SK-N-SH treated with all-trans-retinoic acid at 6 μM for 48 hours (cell line): ENCODE results near the gene ATOH8.
A peak's percentile ranks its signal among the peaks of the same experiment; 100 is the strongest.

Source experiments
- ATAC-seq: fragments of 200-7000 bp; cut with Tn5 transposase; 3 replicates; pipeline ENCODE4 v1.9.1; 2020; ENCODE audit warnings: mild to moderate bottlenecking, moderate library complexity
- ARNTL ChIP-seq: fragments of 450-650 bp; formaldehyde crosslinking; IDR thresholded peaks from 2 replicates; pipeline ENCODE4 v1.5.0; 2020; ENCODE audit warnings: low read depth, mild to moderate bottlenecking, moderate library complexity, borderline replicate concordance
- BACH2 ChIP-seq: fragments of 250-450 bp; sonication (Bioruptor Pico); IDR thresholded peaks from 2 replicates; pipeline ENCODE4 v1.9.0; 2021; ENCODE audit warnings: mild to moderate bottlenecking, borderline replicate concordance
- CSDC2 ChIP-seq: fragments of 250-450 bp; sonication (Bioruptor Pico); IDR thresholded peaks from 2 replicates; pipeline ENCODE4 v1.5.0; 2020; ENCODE audit warnings: mild to moderate bottlenecking, moderate library complexity
- ESRRG ChIP-seq: fragments of 250-450 bp; sonication (Bioruptor Pico); IDR thresholded peaks from 2 replicates; pipeline ENCODE4 v1.6.1; 2021; ENCODE audit warnings: mild to moderate bottlenecking
- GLIS3 ChIP-seq: fragments of 250-450 bp; sonication (Bioruptor Pico); IDR thresholded peaks from 2 replicates; pipeline ENCODE4 v1.5.0; 2020; ENCODE audit warnings: mild to moderate bottlenecking, moderate library complexity
- ISL1 ChIP-seq: fragments of 250-450 bp; sonication (Bioruptor Pico); IDR thresholded peaks from 2 replicates; pipeline ENCODE4 v2.1.2; 2022; ENCODE audit warnings: mild to moderate bottlenecking, moderate library complexity
- PPARA ChIP-seq: fragments of 250-450 bp; sonication (Bioruptor Pico); IDR thresholded peaks from 2 replicates; pipeline ENCODE4 v1.5.0; 2020; ENCODE audit warnings: mild to moderate bottlenecking, borderline replicate concordance
- SNAI2 ChIP-seq: fragments of 250-450 bp; sonication (Bioruptor Pico); IDR thresholded peaks from 2 replicates; pipeline ENCODE4 v1.5.0; 2020; ENCODE audit warnings: mild to moderate bottlenecking, moderate library complexity
- TCF4 ChIP-seq: fragments of 250-450 bp; sonication (Bioruptor Pico); IDR thresholded peaks from 2 replicates; pipeline ENCODE4 v1.8.0; 2021; ENCODE audit warnings: mild to moderate bottlenecking, moderate library complexity, borderline replicate concordance
- TOX ChIP-seq: fragments of 250-450 bp; sonication (Bioruptor Pico); IDR thresholded peaks from 2 replicates; pipeline ENCODE4 v1.8.0; 2021; ENCODE audit warnings: mild to moderate bottlenecking, moderate library complexity, borderline replicate concordance
- ZC3H10 ChIP-seq: fragments of 250-450 bp; sonication (Bioruptor Pico); IDR thresholded peaks from 2 replicates; pipeline ENCODE4 v1.5.1; 2021; ENCODE audit warnings: mild to moderate bottlenecking, moderate library complexity
- ZFP3 ChIP-seq: fragments of 250-450 bp; sonication (Bioruptor Pico); IDR thresholded peaks from 2 replicates; pipeline ENCODE4 v1.5.0; 2020; ENCODE audit warnings: mild to moderate bottlenecking, moderate library complexity
- ZFP30 ChIP-seq: fragments of 450-650 bp; formaldehyde crosslinking; IDR thresholded peaks from 2 replicates; pipeline ENCODE4 v1.5.0; 2022; ENCODE audit warnings: mild to moderate bottlenecking, moderate library complexity
- ZNF565 ChIP-seq: fragments of 450-650 bp; formaldehyde crosslinking; conservative IDR thresholded peaks from 2 replicates; pipeline ENCODE4 v1.5.0; 2020; ENCODE audit warnings: low read depth, mild to moderate bottlenecking, moderate library complexity
- ZNF70 ChIP-seq: fragments of 450-650 bp; formaldehyde crosslinking; IDR thresholded peaks from 2 replicates; pipeline ENCODE4 v1.5.0; 2020; ENCODE audit warnings: mild to moderate bottlenecking, moderate library complexity
- ZNF8 ChIP-seq: fragments of 450-650 bp; formaldehyde crosslinking; IDR thresholded peaks from 2 replicates; pipeline ENCODE4 v1.5.0; 2020; ENCODE audit warnings: mild to moderate bottlenecking, moderate library complexity
- TF ChIP-seq, protein P1 (sequence below): fragments of 250-450 bp; sonication (Bioruptor Pico); IDR thresholded peaks from 2 replicates; pipeline ENCODE4 v1.8.0; 2021; ENCODE audit warnings: low read depth, mild to moderate bottlenecking, moderate library complexity, borderline replicate concordance
- TF ChIP-seq, protein P2 (sequence below): fragments of 250-450 bp; sonication (Bioruptor Pico); IDR thresholded peaks from 2 replicates; pipeline ENCODE4 v1.8.0; 2020; ENCODE audit warnings: mild to moderate bottlenecking, moderate library complexity, borderline replicate concordance
- TF ChIP-seq, protein P3 (sequence below): fragments of 250-450 bp; sonication (Bioruptor Pico); IDR thresholded peaks from 2 replicates; pipeline ENCODE4 v1.5.1; 2020; ENCODE audit warnings: low read depth, mild to moderate bottlenecking, moderate library complexity
- TF ChIP-seq, protein P4 (sequence below): fragments of 250-450 bp; sonication (Bioruptor Pico); IDR thresholded peaks from 2 replicates; pipeline ENCODE4 v1.5.0; 2020; ENCODE audit warnings: mild to moderate bottlenecking, moderate library complexity
- TF ChIP-seq, protein P5 (sequence below): fragments of 250-450 bp; sonication (Bioruptor Pico); IDR thresholded peaks from 2 replicates; pipeline ENCODE4 v1.5.1; 2021; ENCODE audit warnings: mild to moderate bottlenecking, moderate library complexity

The ATOH8 gene

DNA sequence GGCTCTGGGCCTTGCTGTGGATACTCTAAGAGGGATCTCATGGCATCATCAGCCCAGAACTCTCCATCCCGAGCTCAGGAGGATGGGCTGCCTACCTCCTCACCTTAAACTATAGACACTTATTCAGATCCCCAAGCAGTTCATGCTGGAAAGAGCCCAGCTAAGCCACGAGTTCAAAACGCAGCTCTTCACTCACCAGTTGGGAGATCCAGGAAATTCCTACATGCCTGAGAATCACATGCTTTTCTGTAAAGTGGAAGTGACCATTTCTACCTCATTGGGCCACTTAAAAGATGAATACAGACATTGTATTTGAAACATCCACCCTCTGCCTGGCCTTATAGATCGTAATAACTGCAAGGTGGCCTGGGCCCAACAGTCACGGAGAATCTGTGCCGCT, 6.6 kb downstream of the ATOH8 start:
- ATAC-seq, result peak; percentile 22
- TF ChIP-seq GLIS3 (CRISPR knock-in tag) (no peak), TCF4 (CRISPR knock-in tag) (no peak), ZFP3 (CRISPR knock-in tag) (no peak), ARNTL (CRISPR knock-in tag) (no peak), ZNF70 (CRISPR knock-in tag) (no peak), ESRRG (CRISPR knock-in tag) (no peak), TOX (CRISPR knock-in tag) (no peak), ZC3H10 (CRISPR knock-in tag) (no peak)
- TF ChIP-seq, protein P1, sequence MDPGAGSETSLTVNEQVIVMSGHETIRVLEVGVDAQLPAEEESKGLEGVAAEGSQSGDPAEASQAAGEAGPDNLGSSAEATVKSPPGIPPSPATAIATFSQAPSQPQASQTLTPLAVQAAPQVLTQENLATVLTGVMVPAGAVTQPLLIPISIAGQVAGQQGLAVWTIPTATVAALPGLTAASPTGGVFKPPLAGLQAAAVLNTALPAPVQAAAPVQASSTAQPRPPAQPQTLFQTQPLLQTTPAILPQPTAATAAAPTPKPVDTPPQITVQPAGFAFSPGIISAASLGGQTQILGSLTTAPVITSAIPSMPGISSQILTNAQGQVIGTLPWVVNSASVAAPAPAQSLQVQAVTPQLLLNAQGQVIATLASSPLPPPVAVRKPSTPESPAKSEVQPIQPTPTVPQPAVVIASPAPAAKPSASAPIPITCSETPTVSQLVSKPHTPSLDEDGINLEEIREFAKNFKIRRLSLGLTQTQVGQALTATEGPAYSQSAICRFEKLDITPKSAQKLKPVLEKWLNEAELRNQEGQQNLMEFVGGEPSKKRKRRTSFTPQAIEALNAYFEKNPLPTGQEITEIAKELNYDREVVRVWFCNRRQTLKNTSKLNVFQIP (CRISPR knock-in tag), result no peak
- TF ChIP-seq, protein P2, sequence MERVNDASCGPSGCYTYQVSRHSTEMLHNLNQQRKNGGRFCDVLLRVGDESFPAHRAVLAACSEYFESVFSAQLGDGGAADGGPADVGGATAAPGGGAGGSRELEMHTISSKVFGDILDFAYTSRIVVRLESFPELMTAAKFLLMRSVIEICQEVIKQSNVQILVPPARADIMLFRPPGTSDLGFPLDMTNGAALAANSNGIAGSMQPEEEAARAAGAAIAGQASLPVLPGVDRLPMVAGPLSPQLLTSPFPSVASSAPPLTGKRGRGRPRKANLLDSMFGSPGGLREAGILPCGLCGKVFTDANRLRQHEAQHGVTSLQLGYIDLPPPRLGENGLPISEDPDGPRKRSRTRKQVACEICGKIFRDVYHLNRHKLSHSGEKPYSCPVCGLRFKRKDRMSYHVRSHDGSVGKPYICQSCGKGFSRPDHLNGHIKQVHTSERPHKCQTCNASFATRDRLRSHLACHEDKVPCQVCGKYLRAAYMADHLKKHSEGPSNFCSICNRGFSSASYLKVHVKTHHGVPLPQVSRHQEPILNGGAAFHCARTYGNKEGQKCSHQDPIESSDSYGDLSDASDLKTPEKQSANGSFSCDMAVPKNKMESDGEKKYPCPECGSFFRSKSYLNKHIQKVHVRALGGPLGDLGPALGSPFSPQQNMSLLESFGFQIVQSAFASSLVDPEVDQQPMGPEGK (CRISPR knock-in tag), result no peak

DNA sequence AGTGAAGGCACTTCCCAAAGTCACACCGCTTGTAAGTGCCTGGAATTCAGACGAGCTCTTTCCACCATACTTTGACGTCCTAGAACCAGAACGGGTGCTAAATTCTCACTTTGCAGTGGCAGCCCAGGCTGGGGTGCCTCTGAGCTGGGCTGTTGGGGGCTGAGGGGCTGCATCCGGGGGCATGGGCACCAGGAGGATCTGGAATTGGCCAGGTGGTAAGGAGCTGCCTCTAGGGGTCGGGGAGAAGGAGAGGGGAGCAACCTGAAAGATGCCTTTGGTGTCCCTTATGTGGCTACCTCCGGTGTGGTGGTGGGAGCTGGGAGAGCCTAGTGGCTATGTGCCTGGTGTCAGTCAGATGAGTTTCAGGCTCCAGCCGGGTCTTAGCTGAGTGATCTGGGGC, 7.1 kb downstream of the ATOH8 start:
- ATAC-seq, result no peak
- TF ChIP-seq, protein P3, sequence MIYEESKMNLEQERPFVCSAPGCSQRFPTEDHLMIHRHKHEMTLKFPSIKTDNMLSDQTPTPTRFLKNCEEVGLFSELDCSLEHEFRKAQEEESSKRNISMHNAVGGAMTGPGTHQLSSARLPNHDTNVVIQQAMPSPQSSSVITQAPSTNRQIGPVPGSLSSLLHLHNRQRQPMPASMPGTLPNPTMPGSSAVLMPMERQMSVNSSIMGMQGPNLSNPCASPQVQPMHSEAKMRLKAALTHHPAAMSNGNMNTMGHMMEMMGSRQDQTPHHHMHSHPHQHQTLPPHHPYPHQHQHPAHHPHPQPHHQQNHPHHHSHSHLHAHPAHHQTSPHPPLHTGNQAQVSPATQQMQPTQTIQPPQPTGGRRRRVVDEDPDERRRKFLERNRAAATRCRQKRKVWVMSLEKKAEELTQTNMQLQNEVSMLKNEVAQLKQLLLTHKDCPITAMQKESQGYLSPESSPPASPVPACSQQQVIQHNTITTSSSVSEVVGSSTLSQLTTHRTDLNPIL (CRISPR knock-in tag), result no peak
- TF ChIP-seq BACH2 (CRISPR knock-in tag) (no peak), ISL1 (no peak), TCF4 (CRISPR knock-in tag) (no peak), ZNF565 (CRISPR knock-in tag) (no peak), SNAI2 (no peak), GLIS3 (CRISPR knock-in tag) (no peak)

DNA sequence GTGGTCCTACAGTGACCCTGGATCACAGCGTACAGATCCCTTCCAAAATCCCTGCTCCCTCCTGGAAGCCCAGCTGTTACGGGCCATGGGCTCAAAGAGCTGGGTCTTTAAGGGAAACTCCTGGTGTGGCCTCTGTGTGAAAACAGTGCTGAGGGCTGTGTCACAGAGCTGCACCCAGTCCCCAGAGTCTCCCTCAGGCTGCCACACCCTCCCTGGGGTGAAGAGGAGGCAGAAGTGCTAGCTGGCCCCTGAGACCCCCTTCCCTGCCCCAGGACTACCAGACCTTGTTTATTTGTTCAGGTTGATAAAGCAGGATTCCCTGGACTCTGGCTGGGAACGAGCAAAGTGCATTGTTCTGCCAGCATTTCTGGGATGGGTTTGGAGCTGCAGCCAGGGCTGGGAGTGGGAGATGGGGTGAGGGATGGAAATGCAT, 7.7 kb downstream of the ATOH8 start:
- no peak for TF ChIP-seq SNAI2
- TF ChIP-seq ZFP3 (CRISPR knock-in tag), result no peak
- TF ChIP-seq ESRRG (CRISPR knock-in tag), result no peak
- TF ChIP-seq, protein P3 (CRISPR knock-in tag), result no peak
- no peak for TF ChIP-seq CSDC2 (CRISPR knock-in tag)
- TF ChIP-seq ISL1, result no peak
- TF ChIP-seq, protein P4, sequence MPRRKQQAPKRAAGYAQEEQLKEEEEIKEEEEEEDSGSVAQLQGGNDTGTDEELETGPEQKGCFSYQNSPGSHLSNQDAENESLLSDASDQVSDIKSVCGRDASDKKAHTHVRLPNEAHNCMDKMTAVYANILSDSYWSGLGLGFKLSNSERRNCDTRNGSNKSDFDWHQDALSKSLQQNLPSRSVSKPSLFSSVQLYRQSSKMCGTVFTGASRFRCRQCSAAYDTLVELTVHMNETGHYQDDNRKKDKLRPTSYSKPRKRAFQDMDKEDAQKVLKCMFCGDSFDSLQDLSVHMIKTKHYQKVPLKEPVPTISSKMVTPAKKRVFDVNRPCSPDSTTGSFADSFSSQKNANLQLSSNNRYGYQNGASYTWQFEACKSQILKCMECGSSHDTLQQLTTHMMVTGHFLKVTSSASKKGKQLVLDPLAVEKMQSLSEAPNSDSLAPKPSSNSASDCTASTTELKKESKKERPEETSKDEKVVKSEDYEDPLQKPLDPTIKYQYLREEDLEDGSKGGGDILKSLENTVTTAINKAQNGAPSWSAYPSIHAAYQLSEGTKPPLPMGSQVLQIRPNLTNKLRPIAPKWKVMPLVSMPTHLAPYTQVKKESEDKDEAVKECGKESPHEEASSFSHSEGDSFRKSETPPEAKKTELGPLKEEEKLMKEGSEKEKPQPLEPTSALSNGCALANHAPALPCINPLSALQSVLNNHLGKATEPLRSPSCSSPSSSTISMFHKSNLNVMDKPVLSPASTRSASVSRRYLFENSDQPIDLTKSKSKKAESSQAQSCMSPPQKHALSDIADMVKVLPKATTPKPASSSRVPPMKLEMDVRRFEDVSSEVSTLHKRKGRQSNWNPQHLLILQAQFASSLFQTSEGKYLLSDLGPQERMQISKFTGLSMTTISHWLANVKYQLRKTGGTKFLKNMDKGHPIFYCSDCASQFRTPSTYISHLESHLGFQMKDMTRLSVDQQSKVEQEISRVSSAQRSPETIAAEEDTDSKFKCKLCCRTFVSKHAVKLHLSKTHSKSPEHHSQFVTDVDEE (CRISPR knock-in tag), result no peak
- no peak for TF ChIP-seq ARNTL (CRISPR knock-in tag)
- no peak for TF ChIP-seq ZNF565 (CRISPR knock-in tag)
- no peak for TF ChIP-seq PPARA (CRISPR knock-in tag)
- no peak for TF ChIP-seq ZFP30
- TF ChIP-seq, protein P5, sequence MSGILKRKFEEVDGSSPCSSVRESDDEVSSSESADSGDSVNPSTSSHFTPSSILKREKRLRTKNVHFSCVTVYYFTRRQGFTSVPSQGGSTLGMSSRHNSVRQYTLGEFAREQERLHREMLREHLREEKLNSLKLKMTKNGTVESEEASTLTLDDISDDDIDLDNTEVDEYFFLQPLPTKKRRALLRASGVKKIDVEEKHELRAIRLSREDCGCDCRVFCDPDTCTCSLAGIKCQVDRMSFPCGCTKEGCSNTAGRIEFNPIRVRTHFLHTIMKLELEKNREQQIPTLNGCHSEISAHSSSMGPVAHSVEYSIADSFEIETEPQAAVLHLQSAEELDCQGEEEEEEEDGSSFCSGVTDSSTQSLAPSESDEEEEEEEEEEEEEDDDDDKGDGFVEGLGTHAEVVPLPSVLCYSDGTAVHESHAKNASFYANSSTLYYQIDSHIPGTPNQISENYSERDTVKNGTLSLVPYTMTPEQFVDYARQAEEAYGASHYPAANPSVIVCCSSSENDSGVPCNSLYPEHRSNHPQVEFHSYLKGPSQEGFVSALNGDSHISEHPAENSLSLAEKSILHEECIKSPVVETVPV (CRISPR knock-in tag), result no peak
- no peak for TF ChIP-seq ZNF8 (CRISPR knock-in tag)
- ATAC-seq, result no peak
